K562 (cell line): ENCODE data around the gene AGPAT3. TPM values are rescaled to one million over a fixed set of nuclear protein-coding genes. Genes with fewer than 3 reads are reported as not detected.
A peak's percentile ranks its signal among the peaks of the same experiment; 100 is the strongest.

Experiments
- ARID2 ChIP-seq: fragments of 450-650 bp; IDR thresholded peaks from 2 replicates; pipeline ENCODE4 v1.6.1; 2017; ENCODE audit warnings: antibody characterized with exemption, mild to moderate bottlenecking
- CEBPB ChIP-seq: fragments of 450-650 bp; IDR thresholded peaks from 2 replicates; pipeline ENCODE4 v1.6.1; 2016; ENCODE audit warnings: missing genetic modification characterization, missing compliant biosample characterization
- FOXK1 ChIP-seq: sonication (generic); formaldehyde crosslinking; IDR thresholded peaks from 2 replicates; pipeline ENCODE4 v1.8.0; 2022; ENCODE audit warnings: missing genetic modification reagents, mild to moderate bottlenecking, borderline replicate concordance
- GATAD2B ChIP-seq: fragments of 450-650 bp; IDR thresholded peaks from 2 replicates; pipeline ENCODE4 v1.6.1; 2017; ENCODE audit warnings: mild to moderate bottlenecking, borderline replicate concordance
- HDAC3 ChIP-seq: fragments of 450-650 bp; IDR thresholded peaks from 2 replicates; pipeline ENCODE4 v1.6.1; 2018; ENCODE audit warnings: borderline replicate concordance, mild to moderate bottlenecking, moderate library complexity; ENCODE audit not compliant: partially characterized antibody
- MCM5 ChIP-seq: fragments of 450-650 bp; IDR thresholded peaks from 2 replicates; pipeline ENCODE4 v1.6.1; 2016; ENCODE audit warnings: low read depth
- MEF2D ChIP-seq: conservative IDR thresholded peaks from 2 replicates; pipeline ENCODE4 v1.6.1; 2016; ENCODE audit warnings: low read depth, missing genetic modification characterization, missing compliant biosample characterization
- RBM14 ChIP-seq: fragments of 200-400 bp; formaldehyde crosslinking; IDR thresholded peaks from 2 replicates; pipeline ENCODE4 v1.6.1; 2018; ENCODE audit warnings: low read depth, mild to moderate bottlenecking, low read length, moderate library complexity, borderline replicate concordance; ENCODE audit not compliant: insufficient read depth
- RHOXF2B ChIP-seq: fragments of 250-450 bp; sonication (Bioruptor Pico); conservative IDR thresholded peaks from 2 replicates; pipeline ENCODE4 v1.5.1; 2021
- SAP30 ChIP-seq: fragments of 200-600 bp; sonication (generic); IDR thresholded peaks from 2 replicates; pipeline ENCODE4 v1.6.1; 2012; ENCODE audit warnings: borderline replicate concordance, low read depth, mild to moderate bottlenecking, moderate library complexity, low read length, control low read depth, inconsistent platforms; ENCODE audit not compliant: insufficient read depth, poor library complexity, severe bottlenecking
- SOX6 ChIP-seq: fragments of 450-650 bp; IDR thresholded peaks from 2 replicates; pipeline ENCODE4 v1.6.1; 2014; ENCODE audit warnings: mild to moderate bottlenecking
- STAT5A ChIP-seq: IDR thresholded peaks from 2 replicates; pipeline ENCODE4 v1.6.1; 2012; ENCODE audit warnings: low read length, inconsistent platforms, borderline replicate concordance
- TARDBP ChIP-seq: fragments of 450-650 bp; IDR thresholded peaks from 2 replicates; pipeline ENCODE4 v1.6.1; 2016
- XRCC3 ChIP-seq: fragments of 450-650 bp; IDR thresholded peaks from 2 replicates; pipeline ENCODE4 v1.6.1; 2017; ENCODE audit warnings: mild to moderate bottlenecking, moderate library complexity
- ZNF232 ChIP-seq: sonication (generic); formaldehyde crosslinking; IDR thresholded peaks from 2 replicates; pipeline ENCODE4 v1.8.0; 2022; ENCODE audit warnings: mild to moderate bottlenecking, missing genetic modification reagents
- ZNF561 ChIP-seq: fragments of 450-650 bp; formaldehyde crosslinking; conservative IDR thresholded peaks from 2 replicates; pipeline ENCODE4 v1.4.0; 2020; ENCODE audit warnings: mild to moderate bottlenecking, moderate library complexity
- polyA plus RNA-seq, 8 experiments: library from polyadenylated mRNA; depleted of rRNA in 4 of 8; stranded (reverse) in 5 of 8; unstranded in 3 of 8; fragments of >200 nt; fragmentation: Nextera tagmentation in 2 of 8; fragmentation: Illumina TruSeq in 1 of 8; extraction: Ambion mirVana in 2 of 8; extraction: Trizol in 1 of 8; gene quantifications; 2 replicates each; pipeline versions ENCODE4 v1.2.1 to v1.2.3, GENCODE V29; 2011 to 2014; ENCODE audit warnings: inconsistent platforms in 1 of 8, missing spikeins in 1 of 8
- total RNA-seq, 7 experiments: library from RNA; depleted of rRNA in 6 of 7; stranded (reverse); fragments of >200 nt in 6 of 7; fragmentation: Illumina TruSeq in 2 of 7; extraction: Trizol in 2 of 7; gene quantifications; 2 replicates each; pipeline versions ENCODE4 v1.2.1 to v1.2.3, GENCODE V29; 2011 to 2021; ENCODE audit warnings: low replicate concordance in 1 of 7
- TF ChIP-seq, protein P1 (sequence below): sonication (generic); formaldehyde crosslinking; IDR thresholded peaks from 2 replicates; pipeline ENCODE4 v1.9.0; 2022; ENCODE audit warnings: mild to moderate bottlenecking, missing genetic modification reagents
- TF ChIP-seq, protein P2 (sequence below): fragments of 450-650 bp; formaldehyde crosslinking; IDR thresholded peaks from 2 replicates; pipeline ENCODE4 v1.4.0; 2022; ENCODE audit warnings: missing genetic modification characterization
- TF ChIP-seq, protein P3 (sequence below): fragments of 250-450 bp; sonication (Bioruptor Pico); IDR thresholded peaks from 2 replicates; pipeline ENCODE4 v1.5.0; 2021
- TF ChIP-seq, protein P4 (sequence below): fragments of 450-650 bp; formaldehyde crosslinking; IDR thresholded peaks from 2 replicates; pipeline ENCODE4 v1.4.0; 2020; ENCODE audit warnings: mild to moderate bottlenecking, mixed read lengths
- TF ChIP-seq, protein P5 (sequence below): sonication (generic); formaldehyde crosslinking; IDR thresholded peaks from 2 replicates; pipeline ENCODE4 v1.8.1; 2023; ENCODE audit warnings: mild to moderate bottlenecking, missing genetic modification reagents

Gene AGPAT3
- total and polyA plus RNA-seq, 9 of the 15 experiments (the other 6 are each of a cell fraction or from before 2014, with no cell fraction given) = 1.5 to 88.4 (median 35.7) TPM

DNA sequence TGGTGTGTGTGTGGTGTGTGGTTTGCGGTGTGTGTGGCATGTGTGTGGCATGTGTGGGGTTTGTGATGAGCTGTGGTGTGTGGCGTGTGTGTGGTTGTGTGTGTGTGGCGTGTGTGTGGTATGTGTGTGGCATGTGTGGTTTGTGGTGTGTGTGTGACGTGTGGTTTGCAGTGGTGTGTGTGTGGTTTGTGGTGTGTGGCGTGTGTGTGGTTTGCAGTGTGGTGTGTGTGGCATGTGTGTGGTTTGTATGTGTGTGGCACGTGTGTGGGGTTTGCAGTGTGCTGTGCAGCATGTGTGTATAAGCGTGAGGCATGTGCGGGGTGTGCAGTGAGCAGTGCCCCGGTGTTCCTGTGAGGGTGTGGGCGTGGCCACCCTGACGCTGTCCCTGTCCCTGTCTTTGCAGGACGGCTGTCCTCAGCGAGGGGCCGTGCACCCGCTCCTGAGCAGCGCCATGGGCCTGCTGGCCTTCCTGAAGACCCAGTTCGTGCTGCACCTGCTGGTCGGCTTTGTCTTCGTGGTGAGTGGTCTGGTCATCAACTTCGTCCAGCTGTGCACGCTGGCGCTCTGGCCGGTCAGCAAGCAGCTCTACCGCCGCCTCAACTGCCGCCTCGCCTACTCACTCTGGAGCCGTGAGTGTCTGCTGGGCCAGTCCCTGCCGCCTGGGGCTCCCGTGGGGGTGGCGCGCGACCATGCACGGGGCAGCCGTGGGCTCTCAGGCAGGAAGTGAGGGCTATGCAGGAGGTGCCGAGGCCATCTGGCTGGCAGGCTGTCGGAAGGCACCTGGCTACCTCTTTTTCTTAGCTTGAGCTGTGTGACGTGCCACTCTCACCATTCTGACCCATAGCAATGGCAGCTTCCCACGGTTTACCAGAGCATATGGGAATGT lies 94.5 kb downstream of the AGPAT3 start (continued):
- TF ChIP-seq, protein P1, sequence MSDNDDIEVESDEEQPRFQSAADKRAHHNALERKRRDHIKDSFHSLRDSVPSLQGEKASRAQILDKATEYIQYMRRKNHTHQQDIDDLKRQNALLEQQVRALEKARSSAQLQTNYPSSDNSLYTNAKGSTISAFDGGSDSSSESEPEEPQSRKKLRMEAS (CRISPR knock-in tag) = no peak; the same call in 1 of the 2 replicates
- TF ChIP-seq, protein P2, sequence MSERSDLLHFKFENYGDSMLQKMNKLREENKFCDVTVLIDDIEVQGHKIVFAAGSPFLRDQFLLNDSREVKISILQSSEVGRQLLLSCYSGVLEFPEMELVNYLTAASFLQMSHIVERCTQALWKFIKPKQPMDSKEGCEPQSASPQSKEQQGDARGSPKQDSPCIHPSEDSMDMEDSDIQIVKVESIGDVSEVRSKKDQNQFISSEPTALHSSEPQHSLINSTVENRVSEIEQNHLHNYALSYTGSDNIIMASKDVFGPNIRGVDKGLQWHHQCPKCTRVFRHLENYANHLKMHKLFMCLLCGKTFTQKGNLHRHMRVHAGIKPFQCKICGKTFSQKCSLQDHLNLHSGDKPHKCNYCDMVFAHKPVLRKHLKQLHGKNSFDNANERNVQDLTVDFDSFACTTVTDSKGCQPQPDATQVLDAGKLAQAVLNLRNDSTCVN (CRISPR knock-in tag) = peak; percentile 86
- TF ChIP-seq SAP30 (no peak), TARDBP (peak; percentile 63; the same call in 1 of the 2 replicates), RBM14 (no peak), CEBPB (tag) (no peak), RHOXF2B (CRISPR knock-in tag) (no peak), MEF2D (tag) (no peak), SOX6 (no peak), FOXK1 (CRISPR knock-in tag) (no peak), HDAC3 (no peak), GATAD2B (no peak), MCM5 (no peak), STAT5A (peak; percentile 60), ZNF232 (CRISPR knock-in tag) (no peak), XRCC3 (no peak), ARID2 (no peak), ZNF561 (CRISPR knock-in tag) (no peak)
- TF ChIP-seq, protein P3, sequence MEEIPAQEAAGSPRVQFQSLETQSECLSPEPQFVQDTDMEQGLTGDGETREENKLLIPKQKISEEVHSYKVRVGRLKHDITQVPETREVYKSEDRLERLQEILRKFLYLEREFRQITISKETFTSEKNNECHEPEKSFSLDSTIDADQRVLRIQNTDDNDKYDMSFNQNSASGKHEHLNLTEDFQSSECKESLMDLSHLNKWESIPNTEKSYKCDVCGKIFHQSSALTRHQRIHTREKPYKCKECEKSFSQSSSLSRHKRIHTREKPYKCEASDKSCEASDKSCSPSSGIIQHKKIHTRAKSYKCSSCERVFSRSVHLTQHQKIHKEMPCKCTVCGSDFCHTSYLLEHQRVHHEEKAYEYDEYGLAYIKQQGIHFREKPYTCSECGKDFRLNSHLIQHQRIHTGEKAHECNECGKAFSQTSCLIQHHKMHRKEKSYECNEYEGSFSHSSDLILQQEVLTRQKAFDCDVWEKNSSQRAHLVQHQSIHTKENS (CRISPR knock-in tag) = no peak
- TF ChIP-seq, protein P4, sequence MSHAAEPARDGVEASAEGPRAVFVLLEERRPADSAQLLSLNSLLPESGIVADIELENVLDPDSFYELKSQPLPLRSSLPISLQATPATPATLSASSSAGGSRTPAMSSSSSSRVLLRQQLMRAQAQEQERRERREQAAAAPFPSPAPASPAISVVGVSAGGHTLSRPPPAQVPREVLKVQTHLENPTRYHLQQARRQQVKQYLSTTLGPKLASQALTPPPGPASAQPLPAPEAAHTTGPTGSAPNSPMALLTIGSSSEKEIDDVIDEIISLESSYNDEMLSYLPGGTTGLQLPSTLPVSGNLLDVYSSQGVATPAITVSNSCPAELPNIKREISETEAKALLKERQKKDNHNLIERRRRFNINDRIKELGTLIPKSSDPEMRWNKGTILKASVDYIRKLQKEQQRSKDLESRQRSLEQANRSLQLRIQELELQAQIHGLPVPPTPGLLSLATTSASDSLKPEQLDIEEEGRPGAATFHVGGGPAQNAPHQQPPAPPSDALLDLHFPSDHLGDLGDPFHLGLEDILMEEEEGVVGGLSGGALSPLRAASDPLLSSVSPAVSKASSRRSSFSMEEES = no peak
- TF ChIP-seq, protein P5, sequence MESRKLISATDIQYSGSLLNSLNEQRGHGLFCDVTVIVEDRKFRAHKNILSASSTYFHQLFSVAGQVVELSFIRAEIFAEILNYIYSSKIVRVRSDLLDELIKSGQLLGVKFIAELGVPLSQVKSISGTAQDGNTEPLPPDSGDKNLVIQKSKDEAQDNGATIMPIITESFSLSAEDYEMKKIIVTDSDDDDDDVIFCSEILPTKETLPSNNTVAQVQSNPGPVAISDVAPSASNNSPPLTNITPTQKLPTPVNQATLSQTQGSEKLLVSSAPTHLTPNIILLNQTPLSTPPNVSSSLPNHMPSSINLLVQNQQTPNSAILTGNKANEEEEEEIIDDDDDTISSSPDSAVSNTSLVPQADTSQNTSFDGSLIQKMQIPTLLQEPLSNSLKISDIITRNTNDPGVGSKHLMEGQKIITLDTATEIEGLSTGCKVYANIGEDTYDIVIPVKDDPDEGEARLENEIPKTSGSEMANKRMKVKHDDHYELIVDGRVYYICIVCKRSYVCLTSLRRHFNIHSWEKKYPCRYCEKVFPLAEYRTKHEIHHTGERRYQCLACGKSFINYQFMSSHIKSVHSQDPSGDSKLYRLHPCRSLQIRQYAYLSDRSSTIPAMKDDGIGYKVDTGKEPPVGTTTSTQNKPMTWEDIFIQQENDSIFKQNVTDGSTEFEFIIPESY (CRISPR knock-in tag) = peak; percentile 89
